OCI-LY3 (cell line): ENCODE measurements around the gene PDGFRA.

ENCODE experiments used
- H2AFZ ChIP-seq: fragments of 200-600, 300-600 bp; shearing (Covaris generic); 2 replicates; pipeline ENCODE4 v1.6.0; 2014; ENCODE audit warnings: antibody characterized with exemption, low read depth, low read length
- H3K27ac ChIP-seq: fragments of 200-600, 300-600 bp; sonication (generic); 2 replicates; pipeline ENCODE4 v1.5.1; 2014; ENCODE audit warnings: mild to moderate bottlenecking, low read length, moderate library complexity, mixed read lengths
- H3K27me3 ChIP-seq: fragments of 200-600, 300-600 bp; sonication (generic); 2 replicates; pipeline ENCODE4 v1.6.1; 2014; ENCODE audit warnings: low read depth, low read length, mixed read lengths
- H3K36me3 ChIP-seq: fragments of 200-600, 300-600 bp; sonication (generic); replicated peaks from 2 replicates; pipeline ENCODE3; 2014; ENCODE audit warnings: low read depth, low read length, mixed read lengths
- H3K4me1 ChIP-seq: fragments of 300-600, 200-600 bp; sonication (generic); 2 replicates; pipeline ENCODE4 v1.6.1; 2014; ENCODE audit warnings: low read length, mixed read lengths
- H3K4me2 ChIP-seq: fragments of 200-600, 300-600 bp; sonication (generic); 2 replicates; pipeline ENCODE4 v1.6.1; 2014; ENCODE audit warnings: low read length, mixed read lengths
- H3K4me3 ChIP-seq: fragments of 300-600, 200-600 bp; sonication (generic); 2 replicates; pipeline ENCODE4 v1.5.1; 2014; ENCODE audit warnings: antibody characterized with exemption, mild to moderate bottlenecking, low read length, moderate library complexity
- H3K79me2 ChIP-seq: fragments of 300-600, 200-600 bp; shearing (Covaris generic); 2 replicates; pipeline ENCODE4 v1.6.1; 2014; ENCODE audit warnings: mild to moderate bottlenecking, low read length, mixed read lengths
- H3K9ac ChIP-seq: fragments of 300-600, 200-600 bp; shearing (Covaris generic); 2 replicates; pipeline ENCODE4 v1.6.0; 2014; ENCODE audit warnings: mild to moderate bottlenecking, low read length, moderate library complexity
- H3K9me3 ChIP-seq: fragments of 200-600, 300-600 bp; shearing (Covaris generic); 2 replicates; pipeline ENCODE4 v1.6.1; 2014; ENCODE audit warnings: low read length, mixed read lengths; ENCODE audit not compliant: insufficient read depth
- H4K20me1 ChIP-seq: fragments of 200-600, 300-600 bp; sonication (generic); 2 replicates; pipeline ENCODE4 v1.6.1; 2016; ENCODE audit warnings: low read length, mixed read lengths; ENCODE audit not compliant: insufficient read depth
- CTCF ChIP-seq: fragments of 200-600, 300-600 bp; sonication (generic); IDR thresholded peaks from 2 replicates; pipeline ENCODE4 v1.5.1; 2014; ENCODE audit warnings: antibody characterized with exemption, low read length, low read depth
- EZH2phosphoT487 ChIP-seq: fragments of 200-600 bp; shearing (Covaris generic); IDR thresholded peaks from 2 replicates; pipeline ENCODE4 v1.6.1; 2018; ENCODE audit warnings: antibody characterized with exemption, mixed run types, low read depth

The PDGFRA gene

GRCh38 chr4:54230484-54231418, 1.7 kb downstream of the PDGFRA start:
- Histone ChIP-seq H3K4me2 (no peak overlapping the region), H3K36me3 (no peaks in the 10 kb centered on the region), H3K9me3 (no peaks in the 10 kb centered on the region; the same call in 1 of the 2 replicates), H2AFZ (no peak overlapping the region), H3K27ac (no peak overlapping the region), H3K4me3 (no peak overlapping the region), H3K4me1 (peaks cover 3% of the 10 kb centered on the region; the same call in 1 of the 2 replicates), H3K9ac (no peak overlapping the region), H4K20me1 (no peaks in the 10 kb centered on the region), H3K79me2 (no peaks in the 10 kb centered on the region), H3K27me3 (no peaks in the 10 kb centered on the region)
- no peak for TF ChIP-seq CTCF
- no peak for TF ChIP-seq EZH2phosphoT487

GRCh38 chr4:54231419-54231767, 2.3 kb downstream of the PDGFRA start:
- no peaks in the 10 kb centered on the region for H3K27me3 ChIP-seq
- no peak overlapping the region for H2AFZ ChIP-seq
- no peak overlapping the region for H3K4me3 ChIP-seq
- H3K79me2 ChIP-seq: no peaks in the 10 kb centered on the region
- H3K27ac ChIP-seq: no peak overlapping the region
- H4K20me1 ChIP-seq: no peaks in the 10 kb centered on the region
- H3K9ac ChIP-seq: no peak overlapping the region
- H3K4me2 ChIP-seq: no peak overlapping the region
- peaks cover 3% of the 10 kb centered on the region; the same call in 1 of the 2 replicates for H3K4me1 ChIP-seq
- TF ChIP-seq CTCF (no peak), EZH2phosphoT487 (no peak)
- H3K9me3 ChIP-seq: no peaks in the 10 kb centered on the region; the same call in 1 of the 2 replicates
- H3K36me3 ChIP-seq: no peaks in the 10 kb centered on the region

GRCh38 chr4:54231768-54232688, 2.9 kb downstream of the PDGFRA start:
- no peaks in the 10 kb centered on the region for H4K20me1 ChIP-seq
- no peaks in the 10 kb centered on the region; the same call in 1 of the 2 replicates for H3K9me3 ChIP-seq
- H2AFZ ChIP-seq: no peak overlapping the region
- no peaks in the 10 kb centered on the region for H3K27me3 ChIP-seq
- H3K27ac ChIP-seq: no peak overlapping the region
- peaks cover 3% of the 10 kb centered on the region; the same call in 1 of the 2 replicates for H3K4me1 ChIP-seq
- no peak overlapping the region for H3K4me2 ChIP-seq
- H3K4me3 ChIP-seq: no peak overlapping the region
- no peaks in the 10 kb centered on the region for H3K36me3 ChIP-seq
- no peak overlapping the region for H3K9ac ChIP-seq
- TF ChIP-seq CTCF (no peak), EZH2phosphoT487 (no peak)
- no peaks in the 10 kb centered on the region for H3K79me2 ChIP-seq
